Panc1 (cell line): Measurements from ENCODE around the gene SLC2A4.
A peak's percentile ranks its signal among the peaks of the same experiment; 100 is the strongest.

Experiments
- CTCF ChIP-seq: fragments of 450-650 bp; IDR thresholded peaks from 2 replicates; pipeline ENCODE4 v1.5.1; 2017; ENCODE audit warnings: mild to moderate bottlenecking
- REST ChIP-seq, 2 experiments: IDR thresholded peaks; 2 replicates each; pipeline ENCODE4 v1.6.1; 2011 to 2012; ENCODE audit warnings: low read depth in 2 of 2, control low read depth in 1 of 2, low read length in 1 of 2, mild to moderate bottlenecking in 1 of 2, moderate library complexity in 1 of 2; ENCODE audit not compliant: insufficient read depth in 1 of 2

- TF ChIP-seq CTCF = no peak
- TF ChIP-seq REST (IDR thresholded peaks at IDR 0.05; ENCODE audit: insufficient read depth in 1 of 2, low read depth in 2 of 2, low read length in 1 of 2) = peak in 1 of 2 experiments; percentile 39; a peak in 1 of 4 replicates
These were observed 27.3 kb downstream of the SLC2A4 start for GRCh38 chr17:7308625-7309433.
